GM19397 (cell line): ENCODE data around the gene UGDH.

Experiments used
- ATAC-seq: cut with Tn5 transposase; IDR thresholded peaks from one replicate; pipeline ENCODE4 v1.9.1; 2021; ENCODE audit warnings: mild to moderate bottlenecking, moderate library complexity; ENCODE audit not compliant: unreplicated experiment

Gene UGDH

DNA sequence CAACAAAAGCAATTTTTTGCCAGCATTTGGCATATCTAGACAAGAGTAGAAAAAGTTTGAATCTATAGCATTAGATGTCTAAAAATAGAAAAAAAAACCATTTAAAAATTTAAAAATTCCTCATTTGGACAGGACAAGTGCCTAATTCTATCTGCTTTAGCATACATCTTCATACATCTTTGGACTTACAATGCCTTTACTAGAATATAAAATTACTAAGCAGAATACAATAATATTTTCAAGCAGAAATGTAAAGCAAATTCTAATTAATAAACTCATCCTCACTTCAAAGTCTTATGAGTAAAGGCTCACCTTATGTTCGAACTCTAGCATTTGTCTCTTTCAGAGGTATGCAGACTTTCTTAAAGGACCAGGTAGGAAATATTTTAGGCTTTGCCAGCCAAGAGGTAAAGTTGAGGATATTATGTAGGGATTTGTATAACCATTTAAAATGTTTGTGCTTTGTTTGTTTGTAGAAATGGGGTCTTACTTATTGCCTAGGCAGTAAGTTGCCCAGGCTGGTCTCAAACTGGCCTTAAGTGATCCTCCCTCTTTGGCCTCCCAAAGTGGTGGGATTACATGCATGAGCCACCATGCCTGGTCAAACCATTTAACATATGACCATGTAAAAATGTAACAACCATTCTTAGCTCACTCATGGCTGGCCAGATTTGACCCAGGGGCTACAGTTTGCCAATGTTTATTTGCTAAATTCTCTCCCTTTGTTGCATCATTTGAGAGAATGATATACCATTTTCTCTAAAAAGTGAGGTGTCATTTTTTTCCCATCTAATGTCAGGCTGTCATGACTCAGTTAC lies 29.1 kb downstream of the UGDH start:
- no peak for ATAC-seq

DNA sequence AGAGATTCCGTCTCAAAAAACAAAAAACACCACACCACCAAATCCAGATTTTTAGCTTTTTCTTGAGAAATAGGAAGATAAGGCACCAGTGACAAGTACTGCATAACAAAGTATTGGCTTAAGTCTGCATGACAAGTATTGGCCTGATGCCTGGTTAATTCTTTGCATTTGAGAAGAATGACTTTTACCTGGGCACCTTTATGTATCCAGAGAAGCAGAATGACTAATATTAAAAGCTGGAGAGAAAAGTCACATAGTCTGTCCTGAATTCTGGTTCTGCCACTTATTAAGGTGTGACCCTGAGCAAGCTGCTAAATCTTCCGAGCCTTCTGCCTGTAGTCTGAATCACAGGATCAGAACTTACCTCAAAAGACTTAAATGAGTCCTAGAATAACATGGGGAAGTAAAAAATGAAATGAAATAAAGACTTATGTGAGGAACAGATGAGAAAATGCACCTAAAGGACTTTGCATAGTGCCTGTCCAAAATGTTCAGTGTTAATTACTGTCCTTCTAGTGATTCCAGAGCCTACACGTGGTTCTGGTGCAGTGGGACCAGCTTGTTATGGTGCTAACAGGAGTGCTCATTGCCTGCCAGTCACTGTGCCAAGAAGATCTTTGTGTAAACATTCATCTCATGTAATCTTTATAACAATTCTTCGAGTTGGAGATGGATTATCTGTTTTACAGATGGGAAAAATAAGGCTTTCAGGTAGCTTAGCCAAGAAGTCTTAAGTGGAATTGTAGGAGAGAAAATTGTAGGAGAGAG lies 31.6 kb downstream of the UGDH start:
- ATAC-seq = no peak

DNA sequence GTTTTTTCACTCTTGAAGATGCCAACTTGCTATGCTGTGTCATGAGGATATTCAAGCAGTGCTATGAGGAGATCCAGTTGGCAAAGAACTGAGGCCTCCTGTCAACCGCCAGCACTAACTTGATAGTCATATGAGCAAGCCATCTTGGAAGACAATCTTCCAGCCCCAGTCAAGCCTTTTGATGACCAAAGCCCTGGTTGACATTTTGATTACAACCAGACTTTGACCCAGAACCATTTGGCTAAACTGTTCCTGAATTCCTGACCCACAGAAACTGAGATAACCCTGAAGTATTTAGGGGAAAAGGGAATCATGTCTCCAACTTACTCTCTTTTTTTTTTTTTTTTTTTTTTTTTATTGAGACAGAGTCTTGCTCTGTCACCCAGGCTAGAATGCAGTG lies 32.9 kb downstream of the UGDH start:
- ATAC-seq = no peak

DNA sequence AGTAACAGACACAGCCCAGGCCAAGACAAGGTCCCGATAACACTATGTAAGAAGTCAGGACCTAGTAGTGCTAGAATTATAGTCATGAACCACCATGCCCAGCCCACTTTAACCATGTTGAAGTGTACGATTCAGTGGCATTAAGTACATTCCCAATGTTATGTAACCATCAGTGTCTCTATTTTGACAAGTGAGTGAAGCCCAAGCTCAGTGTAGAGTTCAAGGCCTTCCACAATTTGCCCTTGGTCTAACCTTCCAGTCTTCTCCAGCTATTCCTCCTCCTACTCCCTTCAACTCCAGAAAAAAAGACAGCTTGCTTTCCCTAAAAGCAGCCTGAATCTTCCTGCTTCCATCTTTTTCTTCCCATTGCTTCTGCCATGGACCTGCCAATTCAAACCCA lies 36.9 kb downstream of the UGDH start:
- no peak for ATAC-seq

DNA sequence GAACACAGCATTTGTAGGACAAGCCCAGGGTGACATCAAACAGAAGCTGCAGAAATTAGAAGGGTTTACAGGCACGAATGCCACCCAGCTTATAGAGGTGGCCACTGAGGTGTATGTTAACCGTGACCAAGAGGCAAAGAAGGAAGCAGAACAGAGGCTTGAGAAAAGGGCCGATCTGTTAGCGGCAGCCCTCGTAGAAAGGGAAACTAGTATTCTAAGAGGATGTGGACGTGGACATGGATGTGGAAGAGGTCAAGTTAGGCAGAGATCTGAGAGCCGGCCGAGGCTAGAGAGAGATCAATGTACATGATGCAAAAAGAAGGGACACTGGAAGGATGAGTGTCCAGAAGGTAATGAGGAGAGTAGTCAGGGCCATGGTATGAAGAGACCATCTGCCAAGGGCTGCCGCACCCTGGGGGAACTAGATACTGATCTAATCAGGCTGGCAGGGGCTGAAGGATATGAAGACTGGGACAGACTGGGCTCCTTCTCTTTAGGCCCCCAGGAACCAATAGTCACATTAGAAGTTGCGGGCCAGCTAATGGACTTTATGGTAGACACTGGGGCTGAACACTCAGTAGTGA lies 40.9 kb downstream of the UGDH start:
- no peak for ATAC-seq

DNA sequence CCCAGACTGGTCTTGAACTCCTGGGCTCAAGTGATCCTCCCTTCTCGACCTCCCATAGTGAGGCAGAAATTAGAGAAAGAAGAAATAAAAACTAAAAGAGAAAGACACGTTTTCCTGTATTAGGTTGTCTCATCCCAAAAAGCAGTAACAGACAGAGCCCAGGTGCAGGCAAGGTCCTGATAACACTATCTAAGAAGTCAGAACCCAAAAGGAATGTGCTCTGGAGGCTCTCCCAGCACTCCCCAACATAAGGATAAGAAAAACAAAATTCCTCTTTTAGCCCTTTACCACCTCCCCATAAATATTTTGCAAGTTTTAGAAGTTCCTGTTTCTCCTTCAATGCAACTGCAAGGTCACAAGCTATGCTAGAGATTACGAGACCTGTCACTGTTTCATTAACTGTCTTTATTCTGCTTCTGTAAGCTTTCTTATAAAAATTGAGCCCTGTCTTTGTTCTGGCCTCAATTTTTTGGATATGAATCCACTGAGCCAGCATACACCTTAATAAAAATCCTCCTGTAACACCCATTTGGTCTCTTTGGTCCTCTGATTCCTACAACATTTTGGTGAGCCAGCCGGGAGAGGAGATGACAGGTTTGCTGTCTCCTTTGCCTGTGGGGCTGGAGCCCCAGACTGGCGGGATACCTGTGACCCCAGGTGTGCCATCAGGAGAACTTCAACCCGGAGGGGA lies 42.5 kb downstream of the UGDH start:
- ATAC-seq = no peak

DNA sequence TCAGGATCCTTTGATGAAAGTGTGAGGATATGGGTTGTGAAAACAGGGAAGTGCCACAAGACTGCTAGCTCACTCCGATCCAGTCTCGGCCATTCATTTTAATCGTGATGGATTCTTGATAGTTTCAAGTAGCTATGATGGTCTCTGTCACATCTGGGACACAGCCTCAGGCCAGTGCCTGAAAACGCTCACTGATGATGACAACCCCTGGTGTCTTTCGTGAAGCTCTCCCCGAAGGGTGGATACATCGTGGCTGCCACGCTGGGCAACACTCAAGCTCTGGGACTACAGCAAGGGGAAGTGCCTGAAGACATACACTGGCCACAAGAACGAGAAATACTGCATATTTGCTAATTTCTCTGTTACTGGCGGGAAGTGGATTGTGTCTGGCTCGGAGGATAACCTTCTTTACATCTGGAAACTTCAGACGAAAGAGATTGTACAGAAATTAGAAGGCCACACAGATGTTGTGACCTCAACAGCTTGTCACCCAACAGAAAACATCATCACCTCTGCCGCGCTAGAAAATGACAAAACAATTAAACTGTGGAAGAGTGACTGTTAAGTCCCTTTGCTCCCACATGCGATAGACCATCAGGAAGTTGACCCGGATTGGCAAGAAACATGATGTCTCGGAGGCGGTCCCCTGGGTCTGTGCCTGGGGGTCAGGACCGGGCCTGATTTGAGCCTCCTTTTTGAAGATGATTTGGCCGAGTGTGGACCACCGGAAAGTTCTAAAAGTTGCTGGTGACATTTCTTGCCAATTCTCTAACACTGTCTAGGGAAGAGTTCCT lies 46.1 kb downstream of the UGDH start:
- no peak for ATAC-seq

DNA sequence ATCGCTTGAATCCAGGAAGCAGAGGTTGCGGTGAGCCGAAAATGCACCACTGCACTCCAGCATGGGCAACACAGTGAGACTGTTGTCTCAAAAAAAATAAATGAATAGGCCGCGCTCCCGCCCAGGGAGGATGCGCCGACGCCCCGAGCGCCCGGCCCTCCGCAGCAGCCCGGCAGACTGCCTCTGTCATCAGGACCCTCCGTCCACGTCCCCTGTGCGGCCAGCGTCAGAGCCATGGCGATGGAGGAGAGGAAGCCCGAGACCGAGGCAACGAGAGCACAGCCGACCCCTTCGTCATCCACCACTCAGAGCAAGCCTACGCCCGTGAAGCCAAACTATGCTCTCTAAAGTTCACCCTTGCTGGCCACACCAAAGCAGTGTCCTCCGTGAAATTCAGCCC lies 47.0 kb downstream of the UGDH start:
- no peak for ATAC-seq

DNA sequence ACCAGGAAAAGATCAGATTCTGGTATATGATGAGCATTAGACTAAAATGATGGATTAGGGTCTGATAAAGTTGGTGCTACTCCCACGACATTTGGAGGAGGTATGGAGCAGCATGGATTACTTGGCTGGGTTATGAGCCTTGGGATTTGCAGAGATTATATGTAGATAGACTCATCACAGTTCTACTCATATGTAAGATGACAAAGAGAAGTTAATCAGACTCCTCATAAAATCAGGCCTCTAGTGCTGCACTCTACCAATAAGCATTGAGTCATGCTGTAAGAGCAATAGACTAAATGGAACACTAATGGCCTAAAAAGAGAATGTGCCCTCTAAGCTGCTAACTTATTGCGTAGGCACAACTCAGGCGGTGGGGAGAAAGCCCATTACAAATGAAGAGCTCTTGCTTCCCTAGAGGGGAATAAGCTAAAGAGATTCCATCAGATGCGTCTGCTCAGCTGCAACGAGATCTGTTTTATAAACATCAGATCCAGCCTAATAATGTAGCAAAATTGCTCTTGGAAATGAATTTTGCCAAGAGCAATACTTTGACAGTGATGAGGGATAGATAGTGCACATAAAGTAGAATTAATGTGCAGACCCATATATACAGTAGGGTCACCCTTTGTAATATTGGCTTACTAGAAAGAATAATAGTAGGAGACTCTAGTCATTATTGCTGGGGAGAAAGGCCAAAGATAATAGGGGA lies 50.9 kb downstream of the UGDH start:
- no peak for ATAC-seq

DNA sequence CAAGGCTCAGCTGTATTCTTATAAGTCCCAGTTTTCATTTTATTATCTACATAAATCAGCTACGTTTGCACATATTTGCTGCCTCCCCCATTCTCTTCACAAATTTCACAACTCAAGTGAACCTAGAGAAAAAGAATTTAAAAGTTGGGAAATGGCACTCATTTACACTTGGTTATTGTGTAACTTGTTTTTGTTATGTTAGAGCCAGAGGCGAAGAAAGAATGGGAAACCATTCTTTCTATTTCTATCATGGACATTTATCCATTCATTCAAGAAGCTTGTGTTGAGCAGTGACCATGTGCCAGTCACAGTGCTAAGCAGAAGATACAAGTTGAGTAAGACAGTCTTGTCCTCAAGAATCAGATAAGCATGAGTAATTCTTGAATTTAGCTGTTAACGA lies 54.8 kb downstream of the UGDH start:
- no peak for ATAC-seq

DNA sequence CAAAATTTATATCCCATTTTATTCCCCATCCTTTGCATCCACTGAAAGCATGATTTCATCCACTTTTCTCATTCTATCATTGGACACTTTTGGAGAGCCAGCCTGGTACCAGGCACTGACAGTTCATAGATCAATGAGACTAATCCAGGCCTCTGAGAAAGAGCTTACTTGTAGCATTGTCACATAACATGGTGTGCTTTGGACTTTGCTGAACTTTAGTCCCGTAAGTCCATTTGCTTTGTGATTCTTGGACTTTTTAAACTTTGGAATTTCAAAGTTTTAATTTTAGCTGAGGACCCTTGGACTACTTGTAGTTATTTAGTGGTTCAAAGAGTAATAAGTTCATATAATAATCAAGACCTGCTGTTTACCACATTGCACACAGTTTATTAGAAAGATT lies 56.8 kb downstream of the UGDH start:
- no peak for ATAC-seq

DNA sequence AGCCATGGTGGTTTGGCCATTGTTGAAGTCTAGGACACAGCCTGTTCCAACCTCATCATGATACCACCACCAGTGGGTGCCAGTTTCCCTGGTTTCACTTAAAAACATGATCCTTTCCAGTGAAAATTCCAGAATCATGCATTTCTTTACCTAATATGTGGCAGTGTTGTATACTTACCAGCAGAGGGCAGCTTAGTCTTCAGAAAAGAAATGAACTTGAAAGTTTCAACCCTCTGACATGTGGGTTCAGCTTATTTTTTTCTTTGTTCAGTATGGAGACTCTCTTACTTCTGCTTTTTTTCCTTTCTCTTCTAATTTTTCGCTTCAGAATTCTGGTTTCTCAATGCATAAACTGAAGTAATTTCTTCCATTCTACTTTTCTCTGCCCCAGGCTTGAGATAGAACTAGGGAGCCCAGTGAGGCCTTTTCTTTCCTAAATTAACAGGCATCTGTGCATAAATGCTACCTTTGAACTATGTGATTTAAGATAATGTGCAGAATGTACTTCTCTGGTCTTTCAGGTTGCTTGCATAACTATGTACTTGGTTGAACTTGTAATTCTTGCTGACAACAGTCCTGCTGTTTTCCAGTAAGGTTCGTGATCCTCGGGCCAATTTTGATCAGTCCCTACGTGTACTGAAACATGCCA lies 57.7 kb downstream of the UGDH start:
- no peak for ATAC-seq

DNA sequence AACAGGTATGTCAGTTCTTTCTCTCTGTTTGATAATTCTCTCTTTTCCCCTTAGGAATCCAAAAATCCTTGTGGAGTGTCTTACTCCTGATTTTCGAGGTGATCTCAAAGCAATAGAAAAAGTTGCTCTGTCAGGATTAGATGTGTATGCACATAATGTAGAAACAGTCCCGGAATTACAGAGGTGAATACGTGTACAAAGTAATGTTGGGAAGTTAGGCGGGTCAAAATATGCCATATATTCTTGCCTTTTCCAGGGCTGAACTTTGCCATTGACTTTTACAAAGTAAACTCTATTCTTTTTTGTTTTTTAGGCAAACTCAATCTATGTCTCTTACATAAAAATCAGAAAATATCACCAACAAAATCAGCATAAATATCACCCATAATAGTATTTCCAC lies 59.8 kb downstream of the UGDH start:
- ATAC-seq = no peak

DNA sequence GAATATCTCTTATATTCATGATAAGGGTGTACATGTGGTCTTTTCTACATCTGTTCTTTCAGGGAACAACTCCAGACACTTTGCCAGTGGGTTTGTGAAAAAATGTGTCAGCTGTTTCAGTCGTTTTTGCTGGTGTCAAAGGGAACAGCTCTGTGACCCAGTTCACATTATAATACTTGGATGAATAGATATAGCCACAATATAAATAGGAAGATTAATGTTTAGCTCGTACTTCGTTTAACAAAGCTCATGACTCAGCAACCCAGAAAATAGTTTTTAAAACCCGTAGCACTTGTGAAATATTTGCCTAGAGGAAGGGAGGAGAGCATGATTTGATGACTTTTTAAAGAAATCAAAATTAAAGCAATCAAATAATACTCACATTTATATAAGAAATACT lies 60.5 kb downstream of the UGDH start:
- ATAC-seq = no peak

DNA sequence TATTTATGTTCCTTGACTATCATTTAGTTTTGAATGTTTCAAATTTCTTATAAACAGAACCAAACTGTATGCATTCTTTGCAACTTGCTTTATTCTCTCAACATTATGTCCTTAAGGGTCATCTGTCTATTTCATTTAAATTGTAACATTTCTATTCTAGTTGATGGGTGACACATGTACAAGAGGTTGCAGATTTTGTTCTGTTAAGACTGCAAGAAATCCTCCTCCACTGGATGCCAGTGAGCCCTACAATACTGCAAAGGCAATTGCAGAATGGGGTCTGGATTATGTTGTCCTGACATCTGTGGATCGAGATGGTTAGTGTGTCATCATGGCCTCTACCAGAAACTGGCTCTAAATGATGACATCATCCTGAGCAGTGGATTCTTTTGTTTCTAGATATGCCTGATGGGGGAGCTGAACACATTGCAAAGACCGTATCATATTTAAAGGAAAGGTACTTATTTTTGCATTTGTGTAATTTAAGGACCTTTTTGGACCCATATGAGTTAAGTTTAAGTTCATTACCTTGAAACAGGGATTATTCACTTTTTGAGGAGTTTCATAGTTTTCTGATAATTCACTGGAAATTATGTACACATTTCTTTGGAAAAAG lies 62.2 kb downstream of the UGDH start:
- no peak for ATAC-seq

DNA sequence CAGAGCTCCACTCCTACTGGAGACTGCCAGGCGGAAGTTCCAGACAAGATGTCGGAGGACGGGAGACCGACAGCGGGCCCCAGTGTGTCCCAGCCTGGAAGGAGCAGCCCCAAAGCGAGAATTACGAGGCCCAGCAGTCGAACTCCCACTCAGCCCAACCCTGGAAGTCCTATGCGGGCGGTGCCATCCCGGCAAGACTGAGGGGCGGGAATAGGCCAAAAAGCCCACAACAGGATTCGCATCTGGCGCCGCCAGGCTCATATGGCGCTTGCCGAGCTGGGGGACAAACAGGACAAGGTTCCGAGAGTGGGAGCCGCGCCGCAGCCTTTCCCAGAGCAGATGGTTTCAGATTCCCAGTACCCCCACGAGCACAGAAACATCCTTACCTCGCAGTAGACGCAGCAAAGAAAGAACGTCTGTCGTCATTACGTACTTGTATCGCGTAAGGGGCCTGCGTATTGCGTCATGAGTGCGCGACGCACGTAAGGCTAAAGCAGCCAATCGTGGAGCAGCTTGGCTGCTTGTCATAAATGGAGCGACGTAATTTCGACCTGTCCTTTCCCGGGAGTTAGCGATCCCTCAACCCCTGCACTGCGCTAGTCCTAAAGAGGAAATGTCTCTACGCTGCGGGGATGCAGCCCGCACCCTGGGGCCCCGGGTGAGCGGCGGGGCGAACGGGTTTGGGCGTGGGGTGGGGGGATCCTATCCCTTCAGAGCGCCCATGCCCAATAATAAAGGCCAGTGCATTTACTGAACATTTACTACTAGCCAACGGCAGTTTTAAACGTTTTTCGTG lies 68.5 kb downstream of the UGDH start, which contains the start of the genes LIAS and RPL9:
TSS of gene LIAS (plus strand) at position 552 of the 796 bp plus-strand sequence. CDS start at position 614, 62 bp downstream.
TSS of gene RPL9 (minus strand) at position 418 of the 796 bp plus-strand sequence. CDS start 483 bp downstream, outside the sequence.
- ATAC-seq = peak; percentile 88

DNA sequence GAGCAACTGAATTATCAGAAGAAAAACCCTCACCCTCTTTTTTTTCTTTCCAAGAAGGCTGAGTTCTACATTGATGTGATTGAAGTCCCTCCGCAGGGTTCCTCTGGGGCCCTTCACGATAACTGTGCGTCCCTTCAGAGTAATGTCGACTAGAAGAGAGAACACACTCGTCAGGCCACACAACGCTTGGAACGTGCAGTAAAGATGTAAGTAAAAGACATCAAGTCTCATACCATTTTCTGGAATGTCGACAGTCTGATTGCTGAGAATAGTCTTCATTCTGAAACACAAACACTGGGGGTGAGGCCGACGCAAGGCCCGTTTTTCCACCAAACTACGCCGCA lies 69.1 kb downstream of the UGDH start:
- ATAC-seq = peak; percentile 7
